HepG2 (cell line): ENCODE measurements around the gene TBC1D14. TPM values are rescaled to one million over a fixed set of nuclear protein-coding genes. Genes with fewer than 3 reads are reported as not detected.

Experiments
- CBX2 ChIP-seq, 2 experiments: fragments of 200-600 bp in 1 of 2; sonication (generic); formaldehyde crosslinking in 1 of 2; IDR thresholded peaks; 2 replicates each; pipeline versions ENCODE4 v1.7.0 to v1.8.1; 2018 to 2022; ENCODE audit warnings: low read depth in 2 of 2, low read length in 1 of 2, mild to moderate bottlenecking in 1 of 2, missing genetic modification reagents in 1 of 2
- DRAP1 ChIP-seq: IDR thresholded peaks from 2 replicates; pipeline ENCODE4 v1.6.1; 2016; ENCODE audit warnings: missing genetic modification reagents, missing compliant biosample characterization
- FOSL2 ChIP-seq: sonication (generic); formaldehyde crosslinking; IDR thresholded peaks from 2 replicates; pipeline ENCODE4 v1.4.0; 2020; ENCODE audit warnings: missing genetic modification reagents
- GABPB1 ChIP-seq: IDR thresholded peaks from 2 replicates; pipeline ENCODE4 v1.6.1; 2016; ENCODE audit warnings: mild to moderate bottlenecking, missing genetic modification reagents, moderate library complexity, missing compliant biosample characterization
- GLMP ChIP-seq: sonication (generic); formaldehyde crosslinking; IDR thresholded peaks from 2 replicates; pipeline ENCODE4 v1.9.0; 2021; ENCODE audit warnings: missing genetic modification reagents, mild to moderate bottlenecking, borderline replicate concordance
- HOXA5 ChIP-seq: sonication (generic); formaldehyde crosslinking; IDR thresholded peaks from 2 replicates; pipeline ENCODE4 v1.4.0; 2020; ENCODE audit warnings: missing genetic modification reagents
- IKZF4 ChIP-seq: sonication (generic); formaldehyde crosslinking; IDR thresholded peaks from 2 replicates; pipeline ENCODE4 v1.5.1; 2020; ENCODE audit warnings: borderline replicate concordance, mild to moderate bottlenecking, low read depth, missing genetic modification reagents; ENCODE audit errors: not compliant biosample characterization
- MYC ChIP-seq: sonication (generic); formaldehyde crosslinking; IDR thresholded peaks from 2 replicates; pipeline ENCODE4 v1.9.0; 2021; ENCODE audit warnings: missing genetic modification reagents, borderline replicate concordance
- SOX13 ChIP-seq, 3 experiments: fragments of 450-650 bp in 1 of 3; sonication (generic) in 1 of 3; formaldehyde crosslinking in 1 of 3; IDR thresholded peaks in 2 of 3; conservative IDR thresholded peaks in 1 of 3; 2 replicates each; pipeline versions ENCODE4 v1.5.0 to v1.6.1; 2016 to 2020; ENCODE audit warnings: antibody characterized with exemption in 1 of 3, mild to moderate bottlenecking in 1 of 3, missing compliant biosample characterization in 1 of 3, missing genetic modification reagents in 1 of 3, moderate library complexity in 1 of 3
- SP4 ChIP-seq: sonication (generic); formaldehyde crosslinking; IDR thresholded peaks from 2 replicates; pipeline ENCODE4 v1.8.1; 2023; ENCODE audit warnings: mild to moderate bottlenecking, missing genetic modification reagents
- TCF7 ChIP-seq: sonication (generic); IDR thresholded peaks from 2 replicates; pipeline ENCODE4 v1.6.1; 2016; ENCODE audit warnings: antibody characterized with exemption, low read depth
- YEATS4 ChIP-seq: sonication (generic); formaldehyde crosslinking; IDR thresholded peaks from 2 replicates; pipeline ENCODE4 v1.4.0; 2020; ENCODE audit warnings: missing genetic modification reagents, borderline replicate concordance
- ZNF687 ChIP-seq: sonication (generic); formaldehyde crosslinking; IDR thresholded peaks from 2 replicates; pipeline ENCODE4 v1.5.1; 2020; ENCODE audit warnings: mild to moderate bottlenecking, missing genetic modification reagents, moderate library complexity
- ZNF703 ChIP-seq: sonication (generic); formaldehyde crosslinking; IDR thresholded peaks from 2 replicates; pipeline ENCODE4 v1.5.1; 2020; ENCODE audit warnings: missing genetic modification reagents, mild to moderate bottlenecking, moderate library complexity, borderline replicate concordance
- ZNF788 ChIP-seq: sonication (generic); formaldehyde crosslinking; IDR thresholded peaks from 2 replicates; pipeline ENCODE4 v1.5.0; 2020; ENCODE audit warnings: mild to moderate bottlenecking, missing genetic modification reagents, borderline replicate concordance
- polyA plus RNA-seq, 8 experiments: library from polyadenylated mRNA; depleted of rRNA in 3 of 8; stranded (reverse) in 7 of 8; unstranded in 1 of 8; fragments of >200 nt; fragmentation: Illumina TruSeq in 4 of 8; extraction: Trizol in 4 of 8; gene quantifications; 2 replicates each; pipeline versions ENCODE4 v1.2.1 to v1.2.3, GENCODE V29; 2011 to 2016; ENCODE audit warnings: low read depth in 4 of 8, missing spikeins in 1 of 8, mixed read lengths in 1 of 8; ENCODE audit not compliant: insufficient read depth in 1 of 8
- total RNA-seq, 5 experiments: library from RNA; depleted of rRNA; stranded (reverse); fragments of >200 nt; fragmentation: Illumina TruSeq; extraction: Trizol; gene quantifications; 2 replicates each; pipeline ENCODE4 v1.2.3, GENCODE V29; 2016; ENCODE audit warnings: low read depth in 1 of 5
- TF ChIP-seq, protein P1 (sequence below): sonication (generic); formaldehyde crosslinking; IDR thresholded peaks from 2 replicates; pipeline ENCODE4 v1.8.1; 2023; ENCODE audit warnings: mild to moderate bottlenecking, moderate library complexity, missing genetic modification reagents
- TF ChIP-seq, protein P2 (sequence below): sonication (generic); formaldehyde crosslinking; IDR thresholded peaks from 2 replicates; pipeline ENCODE4 v1.5.0; 2020; ENCODE audit warnings: missing genetic modification reagents

The TBC1D14 gene
- total and polyA plus RNA-seq, 2 of the 13 experiments (the other 11 are each of a cell fraction or from before 2014, with no cell fraction given): 29.5 to 46.5 TPM

DNA sequence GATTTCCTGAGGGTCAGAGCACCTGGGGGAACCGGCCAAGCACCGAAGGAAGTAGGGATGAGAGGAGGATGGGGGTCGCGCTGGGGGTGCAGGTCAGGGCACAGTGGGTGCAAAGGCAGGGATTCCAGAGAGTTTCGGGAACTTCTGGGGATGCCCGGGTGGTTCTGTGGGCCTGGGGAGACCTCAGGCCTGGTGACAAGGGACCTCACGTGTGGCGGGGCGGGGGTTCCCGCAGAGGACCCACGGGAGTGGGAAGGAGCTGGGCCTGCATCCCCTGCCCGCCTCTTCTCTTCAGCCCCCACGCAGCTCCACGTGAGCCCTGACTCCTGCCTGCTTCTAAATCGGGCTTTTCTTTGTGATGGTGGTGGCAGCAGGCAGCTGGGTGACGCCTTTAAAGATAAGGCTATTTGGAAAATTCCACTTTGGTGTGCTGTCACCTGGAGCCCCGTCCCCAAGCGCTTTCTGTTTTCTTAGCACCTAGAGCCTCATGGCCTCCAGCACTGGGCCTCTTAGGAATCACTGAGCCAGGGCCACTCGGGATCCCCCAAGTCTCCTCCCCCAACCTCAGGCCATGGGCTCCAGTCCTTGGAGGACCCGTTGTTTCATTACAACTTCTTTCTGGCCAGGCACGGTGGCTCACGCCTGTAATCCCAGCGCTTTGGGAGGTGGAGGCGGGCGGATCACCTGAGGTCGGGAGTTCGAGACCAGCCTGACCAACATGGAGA, 7.1 kb upstream of the TBC1D14 start (continued):
- TF ChIP-seq, protein P1, sequence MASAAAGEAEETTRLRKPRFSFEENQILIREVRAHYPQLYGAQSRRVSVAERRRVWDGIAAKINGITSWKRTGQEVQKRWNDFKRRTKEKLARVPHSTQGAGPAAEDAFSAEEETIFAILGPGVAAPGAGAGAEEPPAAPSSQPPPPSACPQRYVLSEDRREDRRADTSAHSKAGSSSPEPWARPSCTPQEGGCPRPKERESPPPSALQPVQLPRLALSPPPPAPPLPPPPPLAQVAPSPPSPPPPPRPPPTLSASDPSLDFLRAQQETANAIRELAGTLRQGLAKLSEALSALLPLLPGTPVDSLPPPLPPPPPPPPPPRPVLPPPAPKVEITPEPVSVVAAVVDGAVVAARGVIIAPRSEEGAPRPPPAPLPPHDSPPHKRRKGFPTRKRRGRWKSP (CRISPR knock-in tag): 0 out of 2 replicates have a peak, but pooled peaks have one; percentile 28
- TF ChIP-seq DRAP1 (CRISPR knock-in tag) (no peak), IKZF4 (CRISPR knock-in tag) (no peak), CBX2 (IDR thresholded peaks at IDR 0.05; ENCODE audit: low read depth, low read length) (no peak), CBX2 (CRISPR knock-in tag; IDR thresholded peaks at IDR 0.05; ENCODE audit: low read depth) (no peak), FOSL2 (CRISPR knock-in tag) (peak; percentile 35), TCF7 (0 out of 2 replicates have a peak, but pooled peaks have one; percentile 7), SOX13 (IDR thresholded peaks at IDR 0.05) (no peak), SOX13 (CRISPR knock-in tag; conservative IDR thresholded peaks at IDR 0.05 in 1 of 2, IDR thresholded peaks at IDR 0.05 in 1 of 2) (peak in 1 of 2 experiments; percentile 59; a peak in 1 of 4 replicates), MYC (CRISPR knock-in tag) (peak; percentile 51; the same call in 1 of the 2 replicates), SP4 (no peak), ZNF703 (CRISPR knock-in tag) (no peak), YEATS4 (CRISPR knock-in tag) (0 out of 2 replicates have a peak, but pooled peaks have one; percentile 35), ZNF687 (peak; percentile 81), HOXA5 (CRISPR knock-in tag) (no peak), ZNF788 (peak; percentile 3; the same call in 1 of the 2 replicates), GABPB1 (peak; percentile 12; the same call in 1 of the 2 replicates), GLMP (no peak)
- TF ChIP-seq, protein P2, sequence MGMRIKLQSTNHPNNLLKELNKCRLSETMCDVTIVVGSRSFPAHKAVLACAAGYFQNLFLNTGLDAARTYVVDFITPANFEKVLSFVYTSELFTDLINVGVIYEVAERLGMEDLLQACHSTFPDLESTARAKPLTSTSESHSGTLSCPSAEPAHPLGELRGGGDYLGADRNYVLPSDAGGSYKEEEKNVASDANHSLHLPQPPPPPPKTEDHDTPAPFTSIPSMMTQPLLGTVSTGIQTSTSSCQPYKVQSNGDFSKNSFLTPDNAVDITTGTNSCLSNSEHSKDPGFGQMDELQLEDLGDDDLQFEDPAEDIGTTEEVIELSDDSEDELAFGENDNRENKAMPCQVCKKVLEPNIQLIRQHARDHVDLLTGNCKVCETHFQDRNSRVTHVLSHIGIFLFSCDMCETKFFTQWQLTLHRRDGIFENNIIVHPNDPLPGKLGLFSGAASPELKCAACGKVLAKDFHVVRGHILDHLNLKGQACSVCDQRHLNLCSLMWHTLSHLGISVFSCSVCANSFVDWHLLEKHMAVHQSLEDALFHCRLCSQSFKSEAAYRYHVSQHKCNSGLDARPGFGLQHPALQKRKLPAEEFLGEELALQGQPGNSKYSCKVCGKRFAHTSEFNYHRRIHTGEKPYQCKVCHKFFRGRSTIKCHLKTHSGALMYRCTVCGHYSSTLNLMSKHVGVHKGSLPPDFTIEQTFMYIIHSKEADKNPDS (CRISPR knock-in tag): no peak
